Activated CD8-positive, alpha-beta memory T cell treated with anti-CD3 and anti-CD28 coated beads for 48 hours (primary cell): ENCODE measurements around the gene VRTN.
"Not testable (repeated sequence)": the region's sequence is repeated elsewhere in the genome, so short reads cannot be mapped to it uniquely, and the experiment has no call there.

Source experiments
- DNase-seq, 3 experiments: peaks; one replicate each; pipeline ENCODE4 v3.0.0-alpha.2; 2020; ENCODE audit warnings: low read depth in 2 of 3, low spot score in 2 of 3

Gene VRTN

GRCh38 chr14:74348241-74348734 lies at the start of gene VRTN:
Gene VRTN (plus strand): TSS chr14:74348471. CDS start chr14:74356784, 8,313 bp downstream.
- DNase-seq: no peak

- no peak for DNase-seq
Measured at GRCh38 chr14:74299061-74299545, 49.2 kb upstream of the VRTN start.

GRCh38 chr14:74301594-74302151 lies 46.6 kb upstream of the VRTN start:
- DNase-seq: no peak

DNA sequence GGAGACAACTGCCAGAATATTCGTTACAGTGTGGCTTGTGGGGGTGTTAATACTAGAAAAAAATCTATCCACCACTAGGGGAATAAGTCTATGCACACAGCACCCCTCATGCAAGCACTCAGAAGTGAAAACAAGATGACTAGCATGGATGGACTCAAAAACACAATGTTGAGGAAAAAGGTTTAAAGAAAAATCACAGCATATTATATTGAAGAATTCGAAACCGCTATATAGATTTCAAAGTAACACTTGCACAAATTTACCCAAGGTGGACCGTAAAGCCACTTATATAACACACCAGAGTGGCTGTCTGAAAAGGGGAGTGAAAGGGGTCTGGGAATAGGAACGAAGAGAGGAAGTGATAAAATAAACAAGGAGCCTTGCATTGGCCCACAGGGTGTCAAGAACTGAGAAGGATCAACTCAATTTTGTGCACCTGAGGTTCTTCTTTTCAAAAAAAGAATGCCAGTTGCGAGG lies 46.1 kb upstream of the VRTN start:
- no peak for DNase-seq

- DNase-seq: peak; percentile 71 to 82 (median 76)
Measured at GRCh38 chr14:74302634-74303569, 45.4 kb upstream of the VRTN start, which contains the start of gene ABCD4. Gene ABCD4 (minus strand): TSS chr14:74302934. CDS start chr14:74302912, 22 bp downstream.

DNA sequence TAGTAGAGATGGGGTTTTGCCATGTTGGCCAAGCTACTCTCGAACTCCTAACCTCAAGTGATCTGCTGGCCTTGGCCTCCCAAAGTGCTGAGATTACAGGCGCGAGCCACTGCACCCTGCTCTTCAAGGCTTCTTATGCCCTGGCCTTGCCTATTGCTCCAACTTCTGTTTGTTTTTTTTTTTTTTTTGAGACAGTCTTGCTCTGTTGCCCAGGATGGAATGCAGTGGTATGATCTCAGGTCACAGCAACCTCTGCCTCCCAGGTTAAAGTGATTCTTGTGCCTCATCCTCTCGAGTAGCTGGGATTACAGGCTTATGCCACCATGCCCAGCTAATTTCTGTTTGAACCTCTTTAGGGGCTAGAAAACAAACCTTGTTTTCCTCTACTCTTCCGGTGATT lies 39.6 kb upstream of the VRTN start:
- DNase-seq: no peak

GRCh38 chr14:74309125-74310022 lies 38.9 kb upstream of the VRTN start:
- DNase-seq: no peak

DNA sequence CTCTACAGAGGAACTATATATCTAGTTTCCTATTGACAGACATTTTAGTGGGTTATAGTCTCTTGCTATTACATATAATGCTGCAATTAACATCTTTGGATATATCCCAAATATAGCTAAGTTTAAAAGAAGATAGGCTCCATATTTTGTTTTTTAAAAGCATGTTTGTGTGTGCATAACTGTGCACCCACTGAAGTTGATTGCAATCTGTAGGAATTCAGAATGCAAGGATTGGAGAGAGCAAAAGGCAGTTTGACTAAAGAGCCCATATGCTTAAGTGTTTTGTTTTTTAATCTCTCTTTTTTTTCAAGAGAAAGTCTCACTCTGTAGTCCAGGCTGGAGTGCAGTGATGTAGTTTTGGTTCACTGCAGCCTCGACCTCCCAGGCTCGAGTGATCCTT lies 36.1 kb upstream of the VRTN start:
- DNase-seq: no peak

DNA sequence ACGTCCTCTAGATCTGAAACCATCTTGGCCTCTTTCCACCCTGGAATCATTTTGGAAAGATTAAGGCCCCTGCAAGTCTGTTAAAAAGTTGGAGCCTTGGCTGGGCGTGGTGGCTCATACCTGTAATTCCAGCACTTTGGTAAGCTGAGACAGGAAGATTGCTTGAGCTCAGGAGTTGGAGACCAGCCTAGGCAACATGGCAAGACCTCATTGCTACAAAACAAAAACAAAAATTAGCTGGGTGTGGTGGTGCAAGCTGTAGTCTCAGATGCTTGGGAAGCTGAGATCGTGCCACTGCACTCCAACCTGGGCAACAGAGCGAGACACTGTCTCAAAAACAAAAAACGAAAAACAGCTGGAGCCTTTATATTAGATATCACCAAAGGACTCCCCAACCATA lies 34.7 kb upstream of the VRTN start:
- DNase-seq: no peak

DNA sequence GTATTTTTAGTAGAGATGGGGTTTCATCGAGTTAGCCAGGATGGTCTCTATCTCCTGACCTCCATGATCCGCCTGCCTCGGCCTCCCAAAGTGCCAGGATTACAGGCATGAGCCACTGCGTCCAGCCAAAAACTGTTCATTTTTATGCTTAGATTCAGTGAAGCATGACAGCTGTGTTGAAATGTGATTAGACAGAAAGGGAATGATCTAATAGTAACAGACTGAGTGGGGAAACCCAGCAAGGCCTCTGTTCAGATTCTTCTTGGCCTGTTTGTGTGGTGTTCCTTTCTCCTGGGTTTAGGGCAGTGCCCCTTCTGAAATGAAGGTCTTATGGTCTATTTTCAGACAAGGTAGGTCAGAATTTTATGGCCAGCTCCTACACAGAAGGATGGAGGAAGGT lies 33.7 kb upstream of the VRTN start:
- no peak for DNase-seq

DNA sequence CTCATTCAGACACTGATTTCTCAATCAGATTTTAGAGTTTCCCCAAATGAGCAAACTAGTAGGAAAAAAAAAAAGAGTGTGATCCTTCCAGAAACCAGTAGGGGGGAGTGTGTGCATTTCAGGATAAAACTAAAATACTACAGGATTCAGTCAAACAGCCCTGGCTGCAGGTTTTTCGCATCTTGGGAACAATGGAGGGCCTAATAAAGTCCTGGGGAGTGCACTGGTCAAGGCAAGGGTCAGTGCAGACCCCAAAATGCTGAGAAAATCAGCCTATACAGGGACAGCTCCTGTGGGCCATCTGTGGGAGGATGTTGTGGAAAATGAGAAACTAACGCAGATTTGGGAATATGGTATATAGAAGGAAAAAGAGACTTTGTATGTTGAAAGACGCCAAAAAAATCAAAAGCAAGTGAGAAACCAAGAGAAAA lies 23.3 kb upstream of the VRTN start:
- no peak for DNase-seq

DNA sequence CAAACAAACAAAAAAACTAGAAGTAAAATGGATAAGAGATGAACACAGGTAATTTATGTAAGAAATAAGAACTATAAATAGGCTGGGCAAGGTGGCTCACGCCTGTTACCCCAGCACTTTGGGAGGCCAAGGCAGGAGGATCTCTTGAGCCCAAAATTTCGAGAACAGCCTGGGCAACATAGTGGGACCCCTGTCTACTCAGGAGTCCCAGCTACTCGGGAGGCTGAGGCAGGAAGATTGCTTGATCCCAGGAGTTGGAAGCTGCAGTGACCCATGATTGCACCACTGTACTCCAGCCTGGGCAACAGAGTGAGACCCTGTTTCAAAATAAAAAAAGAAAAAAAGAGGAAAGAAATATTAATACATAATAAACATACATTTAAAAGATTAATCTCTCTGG lies 22.8 kb upstream of the VRTN start:
- DNase-seq: no peak

DNA sequence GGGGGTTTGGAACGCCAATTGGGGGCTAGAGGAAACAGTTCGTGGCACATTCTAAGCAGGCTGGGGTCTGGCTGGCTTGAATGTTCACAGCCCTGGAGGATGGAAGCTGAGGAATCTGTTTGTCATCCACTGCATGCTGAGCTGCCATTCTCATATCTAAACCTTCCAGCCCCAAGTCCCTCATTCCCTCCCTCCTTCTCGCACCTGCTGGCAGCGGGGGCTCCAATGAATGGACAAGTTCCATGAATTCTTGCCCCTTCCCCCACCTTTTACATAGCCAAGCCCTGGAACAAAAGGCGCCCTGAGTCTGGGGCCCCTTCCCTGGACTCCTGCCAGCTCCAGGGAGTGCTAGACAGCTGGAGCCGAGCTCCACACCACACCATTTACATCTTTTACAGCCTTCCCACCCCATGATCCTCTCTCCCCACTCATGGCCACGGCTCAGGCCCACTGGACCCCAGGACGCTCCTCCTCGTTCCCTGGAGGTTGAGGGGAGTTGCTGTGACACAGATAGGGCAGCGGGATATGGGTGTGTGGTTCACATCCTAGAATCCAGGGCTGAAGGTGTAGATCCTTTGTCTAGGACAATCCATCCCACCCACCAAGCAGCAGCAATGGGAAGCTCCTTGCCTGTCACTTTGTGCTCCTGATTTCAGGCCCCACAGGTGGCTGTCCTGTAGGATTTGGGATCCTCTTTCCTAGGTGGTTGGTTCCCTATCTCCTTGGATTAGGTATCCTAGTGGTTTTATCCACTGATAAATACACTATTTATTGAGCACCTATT lies 21.7 kb upstream of the VRTN start:
- DNase-seq: no peak

GRCh38 chr14:74329950-74330552 lies 18.2 kb upstream of the VRTN start:
- DNase-seq: not testable (repeated sequence)

GRCh38 chr14:74333909-74334308 lies 14.4 kb upstream of the VRTN start:
- no peak for DNase-seq

DNA sequence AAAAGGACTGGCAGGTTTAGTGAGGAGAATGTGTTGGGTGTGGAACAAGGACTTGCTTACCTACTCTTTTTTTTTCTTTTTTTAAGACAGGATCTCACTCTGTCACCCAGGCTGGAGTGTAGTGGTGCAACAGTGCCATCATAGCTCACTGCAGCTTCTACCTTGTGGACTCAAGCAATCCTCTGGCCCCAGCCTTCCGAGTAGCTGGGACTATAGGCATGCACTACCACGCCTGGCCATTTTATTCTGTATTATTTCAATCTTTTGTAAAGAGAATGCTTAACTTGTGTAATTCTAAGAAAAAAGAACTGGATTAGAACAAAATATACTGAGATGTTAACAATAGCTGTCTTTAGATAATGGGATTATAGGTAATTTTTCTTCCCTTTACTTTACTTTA lies 1.9 kb upstream of the VRTN start:
- DNase-seq: no peak

DNA sequence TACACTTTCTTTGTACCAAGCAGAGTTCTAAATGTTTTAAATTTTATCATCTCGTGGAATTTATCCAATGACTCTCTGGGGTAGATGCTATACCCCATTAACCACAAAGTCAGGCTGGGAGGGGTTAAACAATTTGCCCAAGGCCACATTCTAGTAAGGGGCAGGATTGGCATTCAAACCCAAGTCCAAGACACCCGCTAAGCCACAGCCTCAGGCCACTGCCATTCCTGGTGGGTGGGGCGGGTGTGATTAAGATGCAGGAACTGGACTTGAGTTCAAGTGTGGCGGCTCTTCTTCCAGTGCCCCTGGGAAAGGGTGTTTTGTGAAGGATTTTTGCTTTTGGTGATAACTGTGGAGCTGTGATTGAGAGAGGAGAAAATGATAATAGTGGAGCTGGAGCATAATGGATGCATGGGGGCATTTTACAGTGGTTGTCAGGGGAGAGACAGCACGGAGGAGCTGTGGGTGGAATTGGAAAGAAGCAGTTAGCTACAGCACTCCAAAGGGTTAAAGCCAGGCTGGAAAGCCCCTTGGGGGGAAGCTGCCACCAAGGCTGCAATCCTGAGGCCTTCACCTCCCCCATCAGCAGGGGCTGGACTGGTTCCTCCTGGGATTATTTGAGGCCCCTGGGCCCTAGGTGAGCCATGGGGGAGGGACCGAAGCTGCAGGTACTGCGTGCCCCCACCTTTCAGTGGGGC lies 1.0 kb upstream of the VRTN start:
- no peak for DNase-seq

GRCh38 chr14:74347795-74348100 lies 523 bp upstream of the VRTN start:
- no peak for DNase-seq

- no peak for DNase-seq
Measured at GRCh38 chr14:74348735-74349463, 628 bp downstream of the VRTN start.
